Measurements from ENCODE around the gene LRRC57. TPM values are rescaled to one million over a fixed set of nuclear protein-coding genes. Genes with fewer than 3 reads are reported as not detected.

Gene LRRC57
- total and polyA plus RNA-seq, 2 of the 13 experiments (the other 11 are each of a cell fraction or from before 2014, with no cell fraction given): 5.8 to 14.8 TPM

GRCh38 chr15:42581272-42581730, 32.7 kb upstream of the LRRC57 start (continued):
- 0 out of 2 replicates have a peak, but pooled peaks have one; percentile 33 for TF ChIP-seq CSRNP1 (CRISPR knock-in tag; IDR thresholded peaks at IDR 0.05)
- TF ChIP-seq ISL2 (CRISPR knock-in tag; IDR thresholded peaks at IDR 0.05): no peak
- TF ChIP-seq HCFC1 (IDR thresholded peaks at IDR 0.05; ENCODE audit: low read depth, low read length): no peak
- TF ChIP-seq MYPOP (CRISPR knock-in tag; IDR thresholded peaks at IDR 0.05): no peak
- no peak for TF ChIP-seq JDP2 (CRISPR knock-in tag; IDR thresholded peaks at IDR 0.05; ENCODE audit: borderline replicate concordance)
- no peak for TF ChIP-seq ZNF143 (CRISPR knock-in tag; IDR thresholded peaks at IDR 0.05)
- TF ChIP-seq HMGA1 (CRISPR knock-in tag; conservative IDR thresholded peaks at IDR 0.05): no peak
- TF ChIP-seq KIAA2018 (CRISPR knock-in tag; IDR thresholded peaks at IDR 0.05; ENCODE audit: borderline replicate concordance): no peak
- TF ChIP-seq JARID2 (CRISPR knock-in tag; IDR thresholded peaks at IDR 0.05; ENCODE audit: insufficient replicate concordance): no peak
- no peak for TF ChIP-seq TOPORS (CRISPR knock-in tag; IDR thresholded peaks at IDR 0.05)
- TF ChIP-seq AGO2 (optimal IDR thresholded peaks at IDR 0.05; ENCODE audit: low read depth, low read length): peak; percentile 34
- TF ChIP-seq ADNP (CRISPR knock-in tag; IDR thresholded peaks at IDR 0.05): no peak
- TF ChIP-seq NFAT5 (CRISPR knock-in tag; IDR thresholded peaks at IDR 0.05): no peak
- no peak for TF ChIP-seq ZNF10 (CRISPR knock-in tag; IDR thresholded peaks at IDR 0.05; ENCODE audit: borderline replicate concordance, low read depth)

Data from HepG2 (cell line).